Lung (tissue), 12 donors: ENCODE measurements around the gene SOS2. TPM values are rescaled to one million over a fixed set of nuclear protein-coding genes. Genes with fewer than 3 reads are reported as not detected.

Source experiments
- ATAC-seq: fragments of 200-7000 bp; cut with Tn5 transposase; one replicate; pipeline ENCODE4 v1.9.1; 2020; ENCODE audit warnings: moderate number of reproducible peaks; ENCODE audit not compliant: insufficient read depth, low FRiP score
- DNase-seq, 3 donors: peaks; one replicate each; pipeline ENCODE4 v3.0.0-alpha.2; 2013 to 2017
- H3K27ac ChIP-seq, 2 donors: one replicate each; pipeline ENCODE4 v1.5.1; 2013; ENCODE audit warnings: mild to moderate bottlenecking in 2 of 2, moderate library complexity in 2 of 2, control low read depth in 1 of 2, inconsistent platforms in 1 of 2, low read depth in 1 of 2, low read length in 1 of 2
- H3K27me3 ChIP-seq, 3 donors: one replicate each; pipeline ENCODE4 v1.5.1; 2013; ENCODE audit warnings: low read length in 2 of 3; ENCODE audit not compliant: control insufficient read depth in 3 of 3, insufficient read depth in 3 of 3
- H3K36me3 ChIP-seq, 4 donors: one replicate each; pipeline ENCODE4 v1.5.1; 2013; ENCODE audit warnings: low read length in 4 of 4, mild to moderate bottlenecking in 1 of 4, moderate library complexity in 1 of 4; ENCODE audit not compliant: control insufficient read depth in 4 of 4, insufficient read depth in 4 of 4
- H3K4me1 ChIP-seq, 5 donors: one replicate each; pipeline ENCODE4 v1.5.1; 2013; ENCODE audit warnings: low read length in 5 of 5, mild to moderate bottlenecking in 2 of 5, moderate library complexity in 1 of 5; ENCODE audit not compliant: control insufficient read depth in 5 of 5, insufficient read depth in 5 of 5
- H3K4me3 ChIP-seq: one replicate; pipeline ENCODE4 v1.5.1; 2013; ENCODE audit warnings: mild to moderate bottlenecking, control low read depth, moderate library complexity
- H3K9ac ChIP-seq, 2 donors: one replicate each; pipeline ENCODE4 v1.5.1; 2013; ENCODE audit warnings: low read length in 2 of 2, control low read depth in 1 of 2; ENCODE audit not compliant: insufficient read depth in 1 of 2
- H3K9me3 ChIP-seq, 4 donors: one replicate each; pipeline ENCODE4 v1.5.1; 2013; ENCODE audit warnings: low read length in 3 of 4, mild to moderate bottlenecking in 1 of 4, moderate library complexity in 1 of 4; ENCODE audit not compliant: control insufficient read depth in 4 of 4, insufficient read depth in 3 of 4
- CTCF ChIP-seq: IDR thresholded peaks from 2 replicates; pipeline ENCODE4 v1.5.1; 2012; ENCODE audit warnings: mild to moderate bottlenecking; ENCODE audit errors: control extremely low read depth, extremely low read depth
- WGBS, 2 donors: extraction: QIAGEN DNeasy Blood & Tissue Kit; methylation state at CpG; one replicate each; pipeline ENCODE4 v1.1.7; 2013; 5-methylcytosine and 5-hydroxymethylcytosine counted together
- polyA plus RNA-seq, 2 donors: library from polyadenylated mRNA; stranded (reverse); fragments of 200-250 nt; gene quantifications; one replicate each; pipeline ENCODE4 v1.2.1, GENCODE V29; 2013
- total RNA-seq, 2 donors: library from RNA; depleted of rRNA in 1 of 2; stranded (reverse); fragments of >200 nt in 1 of 2; gene quantifications; one replicate each; pipeline ENCODE4 v1.2.1, GENCODE V29; 2014 to 2021
- donor health status: control.
- donor health status: control.
- donor health status: Bipolar disorder and iron deficiency.
- donor health status: healthy.
- donor health status: DM: yes; HTN: yes; CAD: no.

SOS2 gene
- total and polyA plus RNA-seq, 4 donors, result 6.8 to 57.1 (median 19.1) TPM

DNA sequence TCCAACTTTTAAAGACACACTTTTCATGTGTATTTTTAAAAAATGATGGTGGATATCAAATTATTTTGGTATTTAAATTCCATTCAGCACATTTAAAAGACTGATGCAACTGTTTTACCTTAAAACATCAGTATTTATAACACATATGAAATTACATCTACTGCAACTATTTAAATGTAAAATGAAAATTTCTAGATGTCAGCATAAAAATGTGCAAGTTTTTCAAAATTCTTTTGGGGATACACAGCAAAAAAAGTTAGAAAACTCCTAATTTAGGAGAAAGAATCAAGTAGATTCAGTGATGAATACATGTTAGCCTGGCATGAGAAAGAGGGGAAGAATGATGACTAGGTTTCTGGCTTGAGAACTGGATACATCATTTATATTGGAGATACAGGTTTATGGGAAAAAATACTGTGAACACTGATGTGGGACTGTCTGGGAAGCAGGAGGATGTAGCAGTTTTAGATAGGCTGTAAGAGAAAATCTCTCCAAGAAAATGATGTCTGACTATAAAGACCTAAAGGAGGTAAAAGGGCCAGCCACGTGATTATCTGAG is 9.2 kb downstream of the SOS2 start:
- Histone ChIP-seq H3K9me3 (no peaks in the 10 kb centered on the region), H3K27me3 (no peaks in the 10 kb centered on the region), H3K27ac (peak overlapping the region in 1 of 2 donors; percentile 3), H3K4me1 (peaks cover 4 to 23% (median 7%) of the 10 kb centered on the region in 5 donors), H3K36me3 (no peaks in the 10 kb centered on the region), H3K9ac (no peak overlapping the region), H3K4me3 (no peak overlapping the region)
- ATAC-seq (no peak), DNase-seq (no peak)
- WGBS, 2 donors, result 90 to 94% methylated on average over 1 of the region's 1 CpG
- TF ChIP-seq CTCF, result no peak

DNA sequence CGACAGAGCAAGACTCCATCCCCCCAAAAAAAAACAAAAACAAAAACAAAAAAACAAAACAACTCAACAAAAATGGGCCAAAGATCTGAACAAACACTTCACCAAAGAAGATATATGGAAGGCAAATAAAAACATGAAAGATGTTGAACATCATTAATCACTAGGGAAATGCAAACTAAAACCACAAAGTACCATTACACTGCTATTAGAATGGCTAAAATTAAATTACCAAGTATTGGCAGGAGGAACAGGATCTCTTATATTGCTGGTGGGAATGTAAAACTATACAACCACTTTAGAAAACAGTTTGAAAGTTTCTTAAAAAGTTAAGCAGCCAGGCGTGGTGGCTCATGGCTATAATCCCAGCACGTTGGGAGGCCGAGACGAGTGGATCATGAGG is 12.9 kb downstream of the SOS2 start:
- Histone ChIP-seq H3K9me3 (no peaks in the 10 kb centered on the region), H3K36me3 (no peaks in the 10 kb centered on the region), H3K9ac (no peak overlapping the region), H3K27ac (no peak overlapping the region), H3K4me3 (no peak overlapping the region), H3K27me3 (no peaks in the 10 kb centered on the region), H3K4me1 (peaks cover 0 to 15% (median 2%) of the 10 kb centered on the region in 5 donors)
- TF ChIP-seq CTCF, result no peak
- no peak for ATAC-seq
- 87 to 88% methylated on average over 5 of the region's 5 CpGs for WGBS, 2 donors
- DNase-seq, result no peak

- ATAC-seq (no peak), DNase-seq (no peak)
- Histone ChIP-seq H3K9ac (no peak overlapping the region), H3K27ac (no peak overlapping the region), H3K36me3 (no peaks in the 10 kb centered on the region), H3K4me1 (peaks cover 0 to 13% (median 2%) of the 10 kb centered on the region in 5 donors), H3K9me3 (no peaks in the 10 kb centered on the region), H3K4me3 (no peak overlapping the region), H3K27me3 (no peaks in the 10 kb centered on the region)
- 81% methylated on average over 2 of the region's 2 CpGs for WGBS, 2 donors
- no peak for TF ChIP-seq CTCF
Observed at GRCh38 chr14:50215416-50215815, 16.0 kb downstream of the SOS2 start.

GRCh38 chr14:50213795-50214194 is 17.6 kb downstream of the SOS2 start:
- WGBS, 2 donors, result 59 to 65% methylated on average over 2 of the region's 2 CpGs
- Histone ChIP-seq H3K9ac (no peak overlapping the region), H3K9me3 (no peaks in the 10 kb centered on the region), H3K36me3 (no peaks in the 10 kb centered on the region), H3K4me1 (peaks cover 0 to 13% (median 0%) of the 10 kb centered on the region in 5 donors), H3K27me3 (no peaks in the 10 kb centered on the region), H3K27ac (no peak overlapping the region), H3K4me3 (no peak overlapping the region)
- TF ChIP-seq CTCF, result no peak
- DNase-seq (no peak), ATAC-seq (no peak)
